D721Med (cell line): ENCODE data around the gene NMUR2.

ENCODE experiments used
- DNase-seq: peaks from one replicate; pipeline ENCODE4 v3.0.0; 2011; ENCODE audit warnings: low spot score; ENCODE audit not compliant: insufficient read length
- FAIRE-seq: peaks from 2 replicates; lab custom pipeline; 2011; peaks lifted over from hg19 to GRCh38; lab: Jason Lieb, UNC
- TF ChIP-seq, protein P1 (sequence below): IDR thresholded peaks from 2 replicates; pipeline ENCODE4 v1.5.1; 2012; ENCODE audit warnings: mild to moderate bottlenecking, control low read depth; ENCODE audit not compliant: insufficient read depth; ENCODE audit errors: missing control alignments

NMUR2 gene

DNA sequence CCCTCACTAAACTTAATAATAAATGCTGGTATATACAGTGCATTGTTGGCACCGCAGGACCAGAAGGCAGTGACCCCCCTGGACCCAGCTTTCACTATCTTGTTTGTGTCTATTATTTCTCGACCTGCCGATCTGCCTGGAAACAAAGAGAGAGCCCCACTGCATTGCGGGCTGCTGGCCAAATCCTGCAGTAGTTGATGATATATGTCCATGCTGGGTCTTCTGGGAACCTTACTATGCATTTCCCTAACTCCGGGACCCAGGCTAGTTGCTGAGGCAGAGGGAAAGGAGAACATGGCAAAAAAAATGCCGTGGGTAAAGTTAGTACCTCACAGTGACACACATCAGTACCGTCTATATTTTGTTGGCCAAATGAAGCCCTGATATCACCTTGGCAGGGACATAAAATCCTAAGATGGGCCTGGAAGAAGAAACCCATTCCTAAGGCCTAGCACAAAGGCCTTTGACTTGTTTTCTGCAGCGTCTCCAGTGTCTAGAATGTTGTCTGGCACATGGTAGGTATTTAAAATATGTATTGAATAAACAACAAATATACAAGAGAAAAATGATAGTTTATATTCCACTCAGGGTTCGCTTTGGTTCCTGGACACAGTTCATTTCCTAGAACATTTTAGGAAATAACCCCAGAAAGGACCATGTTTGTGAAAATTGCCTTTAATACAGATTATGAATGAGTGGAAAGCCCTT is 46.1 kb downstream of the NMUR2 start:
- TF ChIP-seq, protein P1, sequence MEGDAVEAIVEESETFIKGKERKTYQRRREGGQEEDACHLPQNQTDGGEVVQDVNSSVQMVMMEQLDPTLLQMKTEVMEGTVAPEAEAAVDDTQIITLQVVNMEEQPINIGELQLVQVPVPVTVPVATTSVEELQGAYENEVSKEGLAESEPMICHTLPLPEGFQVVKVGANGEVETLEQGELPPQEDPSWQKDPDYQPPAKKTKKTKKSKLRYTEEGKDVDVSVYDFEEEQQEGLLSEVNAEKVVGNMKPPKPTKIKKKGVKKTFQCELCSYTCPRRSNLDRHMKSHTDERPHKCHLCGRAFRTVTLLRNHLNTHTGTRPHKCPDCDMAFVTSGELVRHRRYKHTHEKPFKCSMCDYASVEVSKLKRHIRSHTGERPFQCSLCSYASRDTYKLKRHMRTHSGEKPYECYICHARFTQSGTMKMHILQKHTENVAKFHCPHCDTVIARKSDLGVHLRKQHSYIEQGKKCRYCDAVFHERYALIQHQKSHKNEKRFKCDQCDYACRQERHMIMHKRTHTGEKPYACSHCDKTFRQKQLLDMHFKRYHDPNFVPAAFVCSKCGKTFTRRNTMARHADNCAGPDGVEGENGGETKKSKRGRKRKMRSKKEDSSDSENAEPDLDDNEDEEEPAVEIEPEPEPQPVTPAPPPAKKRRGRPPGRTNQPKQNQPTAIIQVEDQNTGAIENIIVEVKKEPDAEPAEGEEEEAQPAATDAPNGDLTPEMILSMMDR: no peak
- DNase-seq (no peak), FAIRE-seq (no peak)

DNA sequence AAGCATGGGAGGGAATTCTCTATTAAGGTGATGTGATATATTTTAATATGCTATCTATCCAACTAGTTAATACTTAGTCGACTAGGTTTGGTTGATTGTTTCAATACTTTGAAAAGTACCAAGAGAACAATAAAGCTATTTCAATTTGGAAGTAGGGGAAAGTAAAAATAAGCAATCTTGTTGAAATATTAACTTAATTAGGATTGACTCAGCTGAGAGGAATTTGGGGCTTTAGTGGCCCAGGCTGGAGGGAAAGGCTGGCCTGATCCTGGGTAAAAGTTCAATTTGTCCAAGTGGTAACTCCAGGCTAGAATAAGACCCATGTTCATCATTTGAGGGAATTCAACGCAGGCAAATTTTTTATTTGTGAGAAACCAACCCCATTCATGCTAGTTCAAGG is 48.6 kb downstream of the NMUR2 start:
- TF ChIP-seq, protein P1: no peak
- DNase-seq (no peak), FAIRE-seq (no peak)

DNA sequence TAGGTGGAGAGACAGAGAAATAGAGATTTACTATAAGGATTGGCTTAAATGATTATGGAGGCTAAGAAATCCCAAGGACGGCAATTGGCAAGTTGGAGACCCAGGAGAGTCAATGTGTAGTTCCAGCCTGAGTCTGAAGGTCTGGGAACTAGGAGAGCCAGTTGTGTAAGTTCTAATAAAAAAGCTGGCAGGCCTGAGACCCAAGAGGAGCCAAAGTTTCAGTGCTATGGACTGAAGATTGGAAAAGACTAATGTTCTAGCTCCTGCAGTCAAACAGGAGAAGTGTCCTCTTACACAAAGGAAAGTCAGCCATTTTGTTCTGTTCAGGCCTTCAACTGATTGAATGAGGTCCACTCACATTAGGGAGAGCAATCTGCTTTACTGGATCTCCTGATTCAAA is 50.0 kb downstream of the NMUR2 start:
- DNase-seq (no peak), FAIRE-seq (no peak)
- TF ChIP-seq, protein P1: no peak

DNA sequence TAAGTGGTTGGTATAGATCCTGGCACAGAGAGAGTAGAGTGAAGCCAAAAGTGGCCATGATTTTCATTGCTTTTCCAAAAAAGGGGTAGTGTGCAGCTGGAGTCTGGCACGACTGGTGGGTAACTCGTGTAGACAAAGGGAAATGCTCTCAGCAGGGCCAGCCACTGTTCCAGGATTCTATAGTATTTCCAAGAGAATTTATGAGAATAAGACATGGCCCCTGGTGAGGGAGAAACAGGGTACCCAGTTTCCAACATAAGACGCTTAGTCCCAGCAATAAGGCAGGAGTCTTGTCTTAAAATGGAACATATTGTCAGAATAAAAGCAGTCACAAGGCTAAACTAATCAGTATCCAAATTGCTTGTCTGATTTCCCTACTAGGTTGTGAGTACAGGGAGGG is 52.1 kb downstream of the NMUR2 start:
- TF ChIP-seq, protein P1: no peak
- no peak for FAIRE-seq

DNA sequence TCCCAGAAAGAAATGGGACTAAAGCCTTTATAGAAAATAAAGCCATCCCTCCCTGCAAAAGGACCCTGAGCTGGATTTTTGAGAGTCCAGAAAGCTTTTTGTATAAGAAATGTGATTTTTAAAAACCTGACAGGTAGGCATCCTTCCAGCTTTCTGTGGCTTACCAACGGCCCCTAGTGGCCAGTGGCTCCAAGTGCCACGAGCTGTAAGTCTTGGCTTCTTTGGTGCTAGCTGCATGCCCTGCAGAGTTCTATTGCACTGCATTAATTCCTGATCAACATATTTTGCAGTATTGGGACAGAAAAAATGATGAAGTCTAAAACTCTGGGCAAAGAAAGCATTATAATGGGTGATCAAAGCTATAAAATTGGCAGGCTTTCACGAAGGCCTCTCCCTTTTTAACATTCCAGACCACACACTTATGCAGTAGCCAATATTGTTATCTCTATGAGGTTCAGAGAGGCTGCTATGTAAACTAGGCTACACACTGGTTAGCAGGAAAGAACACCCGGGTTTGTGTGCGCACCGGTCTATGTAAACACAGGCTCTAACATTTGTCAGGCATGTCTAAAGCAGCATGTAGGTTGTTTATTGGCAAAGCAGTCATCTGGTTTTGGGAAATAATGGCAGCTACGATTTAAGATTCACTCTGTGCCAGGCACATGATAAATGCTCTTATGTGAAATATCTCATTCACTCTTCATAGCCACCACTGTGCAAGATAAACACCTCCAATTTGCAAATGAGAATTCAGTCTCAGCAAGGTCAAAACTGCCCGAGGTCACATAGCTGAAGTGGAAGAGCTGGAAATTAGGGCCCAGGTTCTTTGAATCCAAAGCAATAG is 55.2 kb downstream of the NMUR2 start:
- TF ChIP-seq, protein P1: peak; percentile 95
- no peak for DNase-seq
- FAIRE-seq: no peak

More for the DNA sequence above, 52.1 kb downstream of the NMUR2 start:
- no peak for DNase-seq
